ENCODE measurements around the gene PSMB5. TPM values are rescaled to one million over a fixed set of nuclear protein-coding genes. Genes with fewer than 3 reads are reported as not detected.

The PSMB5 gene
- polyA plus RNA-seq, 1 experiment: 304 TPM

GRCh38 chr14:23062002-23062401 lies 27.3 kb upstream of the PSMB5 start:
- Histone ChIP-seq H3K4me3 (ENCODE audit: low read depth, low read length) (no peak overlapping the region), H3K27me3 (ENCODE audit: control insufficient read depth, insufficient read depth, low read length) (no peaks in the 10 kb centered on the region), H3K36me3 (ENCODE audit: control insufficient read depth, insufficient read depth, low read length) (peaks cover 39% of the 10 kb centered on the region)
- no peak for TF ChIP-seq CTCF (IDR thresholded peaks at IDR 0.05; ENCODE audit: insufficient read depth, low read depth, low read length)
- ChIA-PET POLR2A (interaction anchor here (0.6 to 1.2 kb wide), 3 partner anchors 18 to 145 kb away, joined by 3 to 14 read pairs (median 4); no protein-coding TSS in a partner anchor), CTCF (interaction anchor here (0.6 to 19.2 kb wide), 8 partner anchors 9 to 125 kb away, joined by 3 to 539 read pairs (median 8); partner anchors contain the start of genes ACIN1, AJUBA and C14orf119)
- DNase-seq (ENCODE audit: low read depth): peak; percentile 83

- ChIA-PET CTCF (interaction anchor here (0.6 to 19.2 kb wide), 7 partner anchors 6 to 130 kb away, joined by 3 to 539 read pairs (median 30); partner anchors contain the start of gene AJUBA), POLR2A (no interaction called here)
These were observed 26.0 kb upstream of the PSMB5 start for GRCh38 chr14:23060536-23061260.

GRCh38 chr14:23058654-23059504 lies 24.2 kb upstream of the PSMB5 start:
- Histone ChIP-seq H3K36me3 (ENCODE audit: control insufficient read depth, insufficient read depth, low read length) (peaks cover 30% of the 10 kb centered on the region), H3K4me3 (ENCODE audit: low read depth, low read length) (no peak overlapping the region), H3K27me3 (ENCODE audit: control insufficient read depth, insufficient read depth, low read length) (no peaks in the 10 kb centered on the region)
- DNase-seq (ENCODE audit: low read depth): no peak
- no peak for TF ChIP-seq CTCF (IDR thresholded peaks at IDR 0.05; ENCODE audit: insufficient read depth, low read depth, low read length)
- POLR2A ChIA-PET: interaction anchor here (0.5 kb wide), 1 partner anchor 76 kb away, joined by 3 read pairs; the partner anchor contains the start of gene AJUBA
- CTCF ChIA-PET: interaction anchor here (0.8 to 19.2 kb wide), 35 partner anchors 8 to 180 kb away, joined by 3 to 539 read pairs (median 6); partner anchors contain the start of genes AJUBA, PRMT5, PSMB11 and RBM23

More at GRCh38 chr14:23060536-23061260, 26.0 kb upstream of the PSMB5 start:
- H3K4me3 ChIP-seq (ENCODE audit: low read depth, low read length): no peak overlapping the region
- no peak for DNase-seq (ENCODE audit: low read depth)
- peaks cover 35% of the 10 kb centered on the region for H3K36me3 ChIP-seq (ENCODE audit: control insufficient read depth, insufficient read depth, low read length)
- TF ChIP-seq CTCF (IDR thresholded peaks at IDR 0.05; ENCODE audit: insufficient read depth, low read depth, low read length): no peak
- no peaks in the 10 kb centered on the region for H3K27me3 ChIP-seq (ENCODE audit: control insufficient read depth, insufficient read depth, low read length)

GRCh38 chr14:23057757-23058653 lies 23.3 kb upstream of the PSMB5 start:
- Histone ChIP-seq H3K27me3 (ENCODE audit: control insufficient read depth, insufficient read depth, low read length) (no peaks in the 10 kb centered on the region), H3K36me3 (ENCODE audit: control insufficient read depth, insufficient read depth, low read length) (peaks cover 24% of the 10 kb centered on the region), H3K4me3 (ENCODE audit: low read depth, low read length) (peak overlapping the region; percentile 52)
- ChIA-PET CTCF (interaction anchor here (0.6 to 19.2 kb wide), 43 partner anchors 9 to 501 kb away, joined by 3 to 539 read pairs (median 5); partner anchors contain the start of genes ACIN1, AJUBA, C14orf119 and PPP1R3E), POLR2A (interaction anchor here (0.5 to 0.7 kb wide), 3 partner anchors 75 to 139 kb away, joined by 3 read pairs; partner anchors contain the start of genes AJUBA and RBM23)
- peak; percentile 92 for TF ChIP-seq CTCF (IDR thresholded peaks at IDR 0.05; ENCODE audit: insufficient read depth, low read depth, low read length)
- no peak for DNase-seq (ENCODE audit: low read depth)
